Cortex of kidney (tissue), 1 donor: ENCODE measurements around the gene P4HA2.

Source experiments
- DNase-seq: peaks from one replicate; lab custom pipeline; 2025; lab: John Stamatoyannopoulos, UW

Gene P4HA2

DNA sequence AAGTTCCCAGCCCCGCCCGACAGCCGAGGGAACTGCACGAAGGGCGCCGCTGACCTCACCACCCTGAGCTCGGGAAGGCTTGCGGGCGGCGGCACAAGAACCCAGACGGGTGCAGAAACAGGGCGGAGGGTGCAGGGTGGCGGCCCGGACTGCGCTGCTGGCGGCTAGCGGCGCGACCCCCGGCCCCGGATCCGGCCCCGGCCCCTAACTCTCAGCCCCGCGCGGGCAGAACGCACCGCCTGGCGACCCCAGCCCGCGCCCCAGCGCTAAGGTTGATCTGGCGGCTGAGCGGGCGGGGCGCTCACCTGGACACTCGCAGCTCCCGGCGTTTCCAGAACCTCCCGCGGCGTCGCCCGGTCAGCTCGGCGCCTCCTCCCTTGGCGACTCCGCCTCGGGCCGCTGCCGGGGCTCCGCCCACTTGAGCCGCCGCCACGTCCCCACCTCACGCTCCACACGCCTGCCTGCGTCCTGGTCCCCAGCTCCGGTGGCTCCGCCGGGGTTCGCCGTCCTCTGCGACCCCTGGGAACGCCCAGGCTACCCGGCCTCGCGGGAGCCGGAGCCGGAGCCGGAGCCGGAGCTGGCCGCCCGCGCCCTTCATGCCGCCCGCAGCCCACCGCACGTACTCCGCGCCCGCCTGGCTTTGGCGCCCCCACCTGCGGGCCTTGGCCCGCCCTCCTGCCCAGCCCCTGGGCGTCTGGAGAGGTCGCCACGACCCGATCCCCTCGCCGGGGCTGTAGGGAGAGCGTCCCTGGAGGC, at the start of gene P4HA2:
Gene P4HA2 (minus strand): TSS at position 369 of the 756 bp plus-strand sequence. CDS start 9,227 bp downstream, outside the sequence.
- peak; percentile 30 for DNase-seq

DNA sequence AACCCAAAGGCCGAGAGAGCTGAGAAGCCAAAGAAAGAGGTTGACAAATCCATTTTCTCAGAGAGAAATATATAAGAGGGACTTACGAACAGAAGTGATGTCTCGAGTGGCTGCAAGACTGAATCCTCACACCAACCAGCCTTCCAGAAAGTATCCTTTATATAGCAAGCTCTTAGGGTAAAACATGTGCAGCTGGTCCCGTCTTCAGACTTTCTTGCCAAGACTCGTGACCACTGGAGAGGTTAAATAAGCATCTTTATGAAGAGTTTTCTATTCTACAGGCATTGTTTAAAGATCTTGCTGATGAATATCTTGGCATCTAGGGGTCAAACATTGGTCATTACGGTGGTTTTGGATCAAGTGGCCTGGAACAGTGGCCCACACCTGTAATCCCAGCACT, 49.6 kb upstream of the P4HA2 start:
- DNase-seq, result no peak

DNA sequence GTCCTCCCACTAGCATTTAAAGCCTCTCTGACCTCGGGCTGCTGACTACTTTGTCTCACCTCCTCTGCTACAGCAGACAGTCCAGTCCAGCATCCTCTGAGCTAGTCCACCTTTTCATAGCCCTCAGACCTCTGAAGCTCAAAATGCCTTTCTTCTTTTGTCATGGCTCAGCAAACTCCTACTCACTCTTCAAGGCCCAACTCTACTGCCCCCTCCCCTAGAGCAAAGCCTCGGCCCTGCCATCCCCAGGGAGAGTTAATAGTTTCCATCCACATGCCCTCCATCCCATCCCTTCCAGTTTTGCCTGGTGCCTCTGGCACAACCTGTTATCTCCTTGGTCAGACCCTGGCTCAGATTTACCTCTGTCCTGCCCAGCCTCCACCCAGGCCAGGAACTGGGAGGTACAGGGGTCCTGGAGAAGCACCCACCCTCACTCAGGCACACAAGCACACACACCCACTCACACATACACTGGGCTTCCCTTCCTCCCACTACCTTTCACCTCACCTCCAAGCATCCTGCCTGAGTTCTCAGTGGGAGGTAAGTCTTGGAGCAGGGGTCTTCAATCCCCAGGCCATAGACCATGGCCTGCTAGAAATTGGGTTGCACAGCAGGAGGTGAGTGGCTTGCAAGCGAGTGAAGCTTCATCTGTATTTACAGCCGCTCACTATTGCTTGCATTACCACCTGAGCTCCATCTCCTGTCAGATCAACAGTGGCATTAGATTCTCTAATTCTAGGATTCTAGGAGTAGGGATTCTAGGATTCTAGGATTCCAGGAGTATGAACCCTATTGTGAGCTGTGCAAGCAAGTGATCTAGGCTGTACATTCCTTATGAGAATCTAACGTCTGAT, 47.9 kb upstream of the P4HA2 start:
- no peak for DNase-seq

DNA sequence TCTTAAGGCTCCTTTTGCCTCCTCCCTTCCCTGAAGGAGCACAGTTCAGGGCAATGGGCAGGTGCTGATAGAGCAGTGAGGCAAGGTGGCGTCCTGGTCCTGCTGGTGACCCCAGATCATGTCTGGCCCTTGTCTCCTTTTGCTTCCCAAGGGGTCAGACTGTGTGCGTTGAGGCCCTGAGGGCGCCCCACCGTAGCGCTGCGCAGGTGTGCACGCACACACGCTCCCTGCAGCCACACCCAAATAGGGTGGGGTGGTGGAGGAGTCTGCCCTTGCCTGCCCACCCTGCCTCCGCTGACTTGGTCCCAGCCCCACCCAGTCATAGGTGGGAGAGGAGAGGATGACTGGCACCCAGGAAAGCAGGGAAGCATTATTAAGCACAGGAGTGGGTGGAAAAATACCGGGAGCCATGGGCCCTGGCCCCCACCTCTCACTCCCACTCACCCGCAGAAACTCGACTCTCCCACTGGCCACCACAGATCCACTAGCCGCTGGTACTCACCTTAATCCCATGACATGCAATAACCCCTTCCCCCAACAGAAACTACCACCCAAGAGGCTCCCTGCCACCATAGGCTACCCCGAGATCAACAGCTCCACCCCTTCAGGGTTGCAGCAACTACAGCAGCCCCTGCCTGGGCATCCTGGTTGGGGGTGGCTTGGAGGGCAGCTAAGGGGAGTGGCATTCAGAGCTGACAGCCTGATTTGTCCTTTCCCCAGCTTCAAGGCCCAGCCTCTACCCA, 46.6 kb upstream of the P4HA2 start:
- no peak for DNase-seq

DNA sequence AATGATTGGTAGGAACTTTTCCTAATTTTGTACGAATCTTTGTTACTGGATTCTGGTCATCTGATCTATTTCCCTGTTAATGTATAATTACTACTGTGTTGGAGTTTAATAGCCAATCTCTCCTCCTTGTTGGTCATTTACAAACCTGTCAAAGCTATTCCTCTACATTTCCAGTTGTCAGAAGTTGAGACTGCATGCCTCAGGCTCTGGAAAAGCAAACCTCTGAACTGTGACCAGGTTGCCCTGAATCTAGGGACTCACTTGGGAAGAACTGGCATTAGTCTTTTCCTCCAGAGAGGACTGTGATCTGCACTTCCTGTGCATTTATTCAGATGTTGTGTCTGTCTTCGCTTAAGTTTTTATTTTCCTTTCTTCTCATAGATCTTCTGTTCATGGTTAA, 46.0 kb upstream of the P4HA2 start:
- no peak for DNase-seq

DNA sequence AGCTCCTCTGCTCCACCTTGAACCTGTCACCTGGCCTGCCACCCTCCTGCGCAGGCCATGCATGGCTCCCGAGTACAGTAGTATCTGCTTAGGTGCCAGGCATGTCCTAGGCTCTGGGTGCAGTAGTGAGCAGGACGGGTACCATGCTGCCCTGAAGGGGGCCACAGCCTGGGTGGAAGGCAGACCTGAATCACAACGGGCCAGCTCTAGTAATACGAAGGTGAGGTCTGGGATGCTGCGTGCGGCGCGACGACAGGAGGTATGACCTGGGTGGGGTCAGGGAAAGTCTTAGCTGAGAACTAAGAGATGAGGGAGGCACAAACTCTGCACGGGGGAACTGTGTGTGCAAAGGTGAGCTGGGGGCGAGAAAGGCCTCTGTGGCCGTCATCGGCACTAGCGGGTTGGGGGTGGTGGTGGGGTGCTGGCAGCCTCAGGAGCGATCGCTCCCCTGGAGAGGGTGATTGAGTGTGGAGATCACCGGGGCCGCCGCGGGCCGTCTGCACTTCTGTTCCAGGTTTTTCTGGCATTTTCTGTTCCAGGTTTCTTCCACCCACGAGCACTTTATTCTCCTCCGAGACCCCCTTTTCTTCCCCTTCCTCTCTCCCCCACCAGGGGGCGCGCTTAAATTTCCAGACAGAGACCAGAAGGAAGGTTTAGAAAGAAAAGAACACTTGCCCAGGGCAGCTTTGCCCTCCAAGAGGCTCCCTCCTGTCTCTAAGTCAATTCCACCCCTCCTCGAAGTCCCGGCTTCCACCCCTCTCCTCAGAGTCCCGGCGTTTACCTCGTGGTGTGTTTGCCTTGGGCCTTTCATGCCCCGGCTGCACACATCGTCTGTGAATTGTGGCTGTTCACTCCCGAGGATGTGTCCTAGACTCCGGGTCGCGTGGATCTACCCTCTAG, 44.9 kb upstream of the P4HA2 start:
- DNase-seq, result no peak

DNA sequence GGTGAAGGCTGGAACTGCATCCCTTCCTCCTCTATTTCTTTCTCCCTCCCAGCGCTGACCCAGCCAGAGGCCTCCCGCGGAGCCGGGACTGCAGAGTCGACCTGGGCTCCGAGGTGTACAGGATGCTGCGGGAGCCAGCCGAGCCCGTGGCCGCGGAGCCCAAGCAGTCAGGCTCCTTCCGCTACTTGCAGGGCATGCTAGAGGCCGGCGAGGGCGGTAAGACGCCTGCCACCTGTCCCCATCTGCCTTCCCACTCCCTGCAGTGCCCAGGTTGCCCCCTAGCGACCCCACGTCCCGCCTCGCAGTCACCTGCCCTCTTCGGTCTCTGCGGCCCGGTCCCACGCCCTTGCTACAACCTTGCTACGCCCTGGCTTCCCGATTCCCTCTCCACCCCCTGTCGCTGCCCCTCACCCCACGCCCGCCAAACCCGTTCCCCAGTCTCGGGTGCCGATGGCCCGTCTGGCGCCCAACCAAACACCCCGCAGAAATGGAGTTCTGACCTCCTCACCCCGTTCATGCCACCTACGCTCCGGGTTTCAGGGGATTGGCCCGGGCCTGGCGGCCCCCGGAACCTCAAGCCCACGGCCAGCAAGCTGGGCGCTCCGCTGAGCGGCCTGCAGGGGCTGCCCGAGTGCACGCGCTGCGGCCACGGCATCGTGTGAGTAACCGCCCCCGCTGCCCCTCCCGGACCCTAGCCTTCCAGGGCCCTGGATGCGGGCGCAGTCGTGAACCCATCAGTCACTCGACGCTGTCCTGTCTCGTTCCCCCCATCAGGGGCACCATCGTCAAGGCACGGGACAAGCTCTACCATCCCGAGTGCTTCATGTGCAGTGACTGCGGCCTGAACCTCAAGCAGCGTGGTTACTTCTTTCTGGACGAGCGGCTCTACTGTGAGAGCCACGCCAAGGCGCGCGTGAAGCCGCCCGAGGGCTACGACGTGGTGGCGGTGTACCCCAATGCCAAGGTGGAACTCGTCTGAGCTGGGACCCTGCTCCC, 43.9 kb upstream of the P4HA2 start:
- DNase-seq, result no peak

DNA sequence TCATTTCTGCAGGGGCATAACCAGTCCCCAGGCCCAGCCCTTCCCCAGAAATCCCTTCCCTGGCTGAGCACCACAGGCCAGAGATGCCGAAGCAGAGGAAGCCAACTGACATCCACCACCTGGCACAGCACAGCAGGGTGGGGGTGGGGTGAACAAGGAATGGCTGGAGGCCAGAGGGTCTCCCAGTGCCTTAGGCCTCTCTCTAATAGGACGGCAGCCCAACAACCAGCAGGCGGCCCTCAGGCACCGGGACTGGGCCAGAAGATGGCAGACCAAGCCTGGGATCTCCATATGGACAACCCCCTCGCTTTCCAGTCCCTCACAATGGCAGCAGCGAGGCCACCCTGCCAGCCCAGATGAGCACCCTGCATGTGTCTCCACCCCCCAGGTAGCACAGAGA, 43.1 kb upstream of the P4HA2 start:
- DNase-seq, result no peak

DNA sequence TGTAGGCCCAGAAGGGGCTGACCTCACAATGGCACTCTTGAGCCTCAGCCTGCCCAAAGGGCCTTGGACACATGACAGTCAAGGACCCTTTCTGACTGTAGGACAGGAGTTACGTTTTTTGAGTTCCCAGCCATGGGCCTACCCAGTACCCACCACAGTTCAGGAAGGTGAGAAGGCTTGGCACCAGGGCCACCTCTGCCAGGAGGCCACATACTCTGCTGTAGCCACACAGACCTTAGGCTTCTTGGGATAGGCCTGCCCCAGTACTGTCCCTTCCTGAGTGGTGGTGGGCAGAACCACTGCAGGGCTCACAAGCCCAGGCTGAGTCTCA, 42.6 kb upstream of the P4HA2 start:
- DNase-seq, result no peak

DNA sequence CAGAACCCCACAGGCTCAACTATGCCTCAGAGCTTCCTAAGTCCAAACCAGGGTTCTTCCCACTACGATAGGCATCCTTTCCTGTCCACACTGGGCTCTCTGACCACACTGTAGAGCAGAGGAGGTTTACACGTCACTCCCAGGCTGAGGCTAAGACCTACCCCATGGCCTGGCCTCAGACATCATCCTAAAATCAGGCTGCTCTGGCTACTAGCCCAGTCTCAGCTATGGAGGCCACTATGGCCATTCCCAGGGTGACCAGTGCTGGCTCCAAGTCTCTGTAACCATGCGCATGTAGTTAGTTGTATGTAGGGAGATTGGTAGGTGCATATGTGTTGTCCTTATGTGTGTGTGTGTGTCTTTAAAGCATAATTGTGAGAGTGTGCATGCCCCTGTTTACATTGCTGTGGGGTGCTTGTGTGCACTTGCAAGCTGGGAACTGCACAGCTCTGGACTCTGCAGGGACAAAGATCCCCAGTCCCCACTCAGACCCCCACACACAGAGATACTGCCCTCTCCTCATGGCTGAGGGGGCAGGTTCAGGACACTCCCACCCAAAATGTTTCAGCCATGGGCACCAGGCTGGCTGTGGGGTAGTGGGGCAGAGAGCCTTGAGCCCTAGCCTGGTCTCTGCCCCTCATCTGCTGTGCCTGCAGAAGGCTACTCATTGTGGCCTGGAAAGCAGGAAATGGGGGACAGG, 42.1 kb upstream of the P4HA2 start:
- DNase-seq, result no peak

DNA sequence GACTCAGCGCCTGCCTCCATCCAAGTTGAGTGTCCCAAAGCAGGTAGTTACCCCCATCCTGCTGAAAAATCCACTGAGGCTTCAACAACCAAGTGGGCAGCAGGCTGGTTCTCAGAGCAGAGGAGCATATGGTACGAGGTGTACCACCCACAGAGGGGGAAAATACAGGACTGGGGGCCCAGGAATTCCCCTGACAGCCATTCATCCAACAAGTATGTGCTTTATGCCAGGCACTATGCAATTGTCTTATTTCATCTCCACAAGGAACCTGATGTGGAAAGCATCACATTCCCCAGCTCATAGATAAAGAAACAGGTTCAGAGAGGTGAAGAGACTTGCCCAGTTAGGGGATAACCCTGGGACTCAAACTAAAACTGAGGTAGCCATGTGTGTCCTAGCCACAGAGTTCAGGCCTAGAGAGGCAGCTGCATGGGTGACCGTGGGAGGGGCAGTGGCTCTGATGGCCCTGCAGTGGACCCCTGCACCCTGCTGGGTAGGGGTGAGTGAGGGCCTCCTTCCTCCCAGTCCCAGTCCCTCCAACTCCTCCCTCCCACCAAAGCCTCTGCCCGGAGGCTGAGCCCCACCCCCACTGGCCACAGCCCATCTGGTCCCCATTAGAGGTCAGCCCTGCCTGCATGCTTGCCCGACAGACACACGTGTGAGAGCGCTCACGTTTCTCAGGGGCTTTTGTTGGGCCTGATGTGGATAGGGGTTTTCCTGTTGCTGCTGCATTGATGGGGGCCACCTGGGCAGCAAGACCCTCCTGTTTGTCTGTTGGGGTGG, 41.3 kb upstream of the P4HA2 start:
- no peak for DNase-seq

DNA sequence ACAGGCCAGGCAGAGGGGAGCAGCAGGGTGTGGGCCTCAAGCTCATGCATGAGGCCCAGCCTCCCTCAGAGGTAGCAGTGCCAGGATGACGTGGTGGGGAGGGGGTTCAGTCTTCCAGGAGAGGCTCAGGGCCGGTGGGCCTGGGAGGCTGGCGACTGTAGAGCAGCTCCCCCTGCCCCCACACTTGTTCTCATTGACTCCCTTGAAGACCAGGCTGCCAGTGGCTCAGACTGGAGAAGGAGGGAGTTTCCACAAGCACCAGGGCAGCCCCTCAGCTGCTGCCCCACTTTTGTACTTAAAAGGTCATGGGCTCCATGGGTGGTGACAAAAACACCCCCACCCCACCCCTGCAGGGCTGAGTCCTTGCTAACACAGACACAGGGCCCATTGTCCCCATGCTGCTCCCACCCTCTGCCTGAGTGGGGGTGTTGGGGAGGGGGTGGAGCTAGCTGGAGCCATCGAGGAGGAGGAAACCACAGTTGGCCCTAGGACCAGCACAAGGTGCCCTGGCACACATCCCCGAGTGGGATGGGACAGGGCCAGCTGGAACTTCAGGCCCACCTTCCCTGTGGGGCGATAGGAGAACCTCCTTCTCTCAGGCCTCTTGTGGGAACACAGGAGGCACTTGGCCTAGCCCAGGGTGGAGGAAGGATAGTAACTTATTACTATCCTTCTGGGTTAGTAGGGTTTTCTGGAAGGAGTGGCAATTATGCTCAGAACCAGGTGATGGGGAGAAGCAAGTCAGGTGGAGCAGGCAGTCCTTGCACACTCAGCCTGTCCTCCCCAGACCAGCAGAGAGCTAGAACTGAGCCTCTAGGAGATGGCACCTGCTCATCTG, 40.5 kb upstream of the P4HA2 start:
- no peak for DNase-seq

DNA sequence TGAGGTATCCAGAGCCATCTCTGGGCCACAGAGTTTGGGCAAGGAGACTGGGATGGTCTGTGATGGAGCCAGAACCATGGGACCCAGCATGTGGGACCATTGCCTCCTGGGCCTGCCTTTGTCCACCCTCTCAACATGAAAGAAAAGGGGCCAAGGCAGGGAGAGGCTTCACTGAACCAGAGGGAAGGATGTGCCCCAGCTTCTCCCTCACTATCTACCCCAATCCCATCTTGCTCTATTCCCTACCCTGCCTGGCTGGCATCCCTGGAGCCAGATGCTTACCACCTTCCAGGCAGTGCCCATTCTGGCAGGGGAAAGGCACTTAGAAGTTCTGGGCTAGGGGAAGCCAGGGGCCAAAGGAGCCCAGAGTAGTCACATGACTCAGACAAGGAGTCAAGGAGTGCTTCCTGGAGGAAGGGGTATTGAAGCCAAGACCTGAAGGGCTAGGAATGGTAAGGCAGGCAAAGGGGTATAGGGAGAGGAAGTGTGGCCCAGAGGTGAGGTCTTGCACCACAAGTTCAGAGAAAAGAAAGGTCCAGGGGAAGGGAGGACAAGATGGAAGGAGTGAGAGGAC, 39.6 kb upstream of the P4HA2 start:
- DNase-seq, result no peak

DNA sequence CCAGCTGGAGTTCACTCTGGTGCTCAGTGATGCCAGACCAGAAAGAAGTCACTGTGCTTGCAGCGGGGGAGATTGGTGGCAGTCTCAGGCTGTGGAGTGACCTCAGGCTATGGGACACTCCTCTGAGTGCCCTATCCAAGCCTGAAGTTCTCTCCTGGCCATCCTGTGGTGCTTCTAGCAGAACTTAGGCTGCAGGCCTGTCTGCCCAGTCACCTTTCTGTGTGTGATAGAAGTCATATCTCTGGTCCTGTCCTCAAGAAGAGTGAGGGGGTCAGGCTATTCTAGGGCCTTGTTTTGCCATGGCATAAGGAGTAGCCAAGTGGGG, 39.1 kb upstream of the P4HA2 start:
- no peak for DNase-seq

DNA sequence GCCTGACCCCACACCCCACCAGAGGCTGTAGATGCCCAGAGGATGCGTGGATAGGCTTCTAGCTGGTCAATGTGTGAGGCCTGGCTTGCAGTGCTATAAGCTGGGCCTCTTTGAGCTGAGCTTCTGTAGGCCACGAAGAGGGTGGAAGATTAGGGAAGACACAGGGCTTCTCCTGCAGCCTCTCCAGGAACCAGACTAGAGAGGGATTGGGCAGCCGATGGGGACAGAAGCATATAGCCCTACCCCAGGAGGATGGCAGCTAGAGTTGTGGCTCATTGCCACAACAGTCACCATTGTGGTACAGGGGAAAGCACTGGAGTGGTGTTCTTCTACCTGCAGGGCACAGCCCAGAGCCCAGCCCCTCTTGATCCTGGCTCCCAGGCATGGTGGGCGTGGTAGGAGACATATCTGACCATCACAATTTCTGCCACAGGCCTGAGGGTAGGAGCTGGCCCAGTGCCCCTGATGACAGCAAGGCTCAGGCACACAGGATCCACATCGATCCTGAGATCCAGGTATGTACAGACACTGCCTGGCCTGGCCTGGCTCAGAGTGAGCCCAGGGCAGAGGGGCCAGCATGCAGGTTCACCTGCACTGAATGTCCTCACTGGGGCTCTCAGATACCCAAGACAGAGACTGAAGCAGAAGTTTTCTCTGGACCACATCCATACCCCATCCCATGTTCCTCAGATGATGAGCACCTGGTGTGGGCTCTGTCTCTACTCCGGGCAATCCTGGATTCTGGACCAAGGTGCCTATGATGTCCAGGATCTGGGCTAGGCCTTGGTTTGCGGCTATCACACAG, 38.6 kb upstream of the P4HA2 start:
- no peak for DNase-seq

DNA sequence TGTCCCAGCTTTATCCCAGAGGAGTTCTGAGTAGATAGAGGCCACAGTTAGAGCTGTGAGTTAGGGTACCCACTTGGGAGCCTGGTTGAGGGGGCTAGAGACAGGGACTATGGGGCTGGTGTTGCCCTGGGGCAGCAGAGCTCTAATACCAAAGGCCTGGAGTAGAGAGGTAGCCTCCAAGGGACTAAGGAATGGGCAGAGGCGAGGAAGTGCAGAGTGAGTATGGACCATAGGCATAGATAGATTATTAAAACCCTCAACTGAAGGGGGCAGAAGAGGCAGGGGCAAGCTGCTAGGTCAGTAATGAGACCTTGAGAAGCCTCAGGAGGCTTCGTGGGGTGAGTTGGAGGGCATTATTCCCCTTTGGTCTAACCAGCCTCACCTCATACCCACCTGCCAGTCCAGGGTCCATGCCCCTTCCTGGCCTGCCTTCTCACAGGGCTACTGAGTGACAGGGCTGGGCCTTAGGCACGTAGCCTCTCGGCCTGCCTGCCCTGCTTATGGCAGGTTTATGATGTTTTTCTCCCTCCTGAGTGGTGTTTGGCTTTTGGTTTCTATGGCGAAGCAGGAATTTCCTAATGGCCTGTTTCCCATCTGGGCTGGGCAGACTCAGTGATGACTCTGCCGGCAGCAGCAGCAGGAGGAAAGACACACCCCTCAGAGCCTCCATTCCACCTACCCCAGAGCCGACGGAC, 37.8 kb upstream of the P4HA2 start:
- no peak for DNase-seq
